Measurements from ENCODE around the gene SLC16A1. TPM values are rescaled to one million over a fixed set of nuclear protein-coding genes. Genes with fewer than 3 reads are reported as not detected.
"Not testable (repeated sequence)": the region's sequence is repeated elsewhere in the genome, so short reads cannot be mapped to it uniquely, and the experiment has no call there.

Gene SLC16A1, protein sequence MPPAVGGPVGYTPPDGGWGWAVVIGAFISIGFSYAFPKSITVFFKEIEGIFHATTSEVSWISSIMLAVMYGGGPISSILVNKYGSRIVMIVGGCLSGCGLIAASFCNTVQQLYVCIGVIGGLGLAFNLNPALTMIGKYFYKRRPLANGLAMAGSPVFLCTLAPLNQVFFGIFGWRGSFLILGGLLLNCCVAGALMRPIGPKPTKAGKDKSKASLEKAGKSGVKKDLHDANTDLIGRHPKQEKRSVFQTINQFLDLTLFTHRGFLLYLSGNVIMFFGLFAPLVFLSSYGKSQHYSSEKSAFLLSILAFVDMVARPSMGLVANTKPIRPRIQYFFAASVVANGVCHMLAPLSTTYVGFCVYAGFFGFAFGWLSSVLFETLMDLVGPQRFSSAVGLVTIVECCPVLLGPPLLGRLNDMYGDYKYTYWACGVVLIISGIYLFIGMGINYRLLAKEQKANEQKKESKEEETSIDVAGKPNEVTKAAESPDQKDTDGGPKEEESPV
- 82.2 TPM for total RNA-seq

- DNase-seq = peak; percentile 92
Observed at GRCh38 chr1:112955773-112956543, at the start of gene SLC16A1. TSS of gene SLC16A1 (minus strand) at chr1:112956196. CDS start at chr1:112929308, 26,888 bp downstream.

DNA sequence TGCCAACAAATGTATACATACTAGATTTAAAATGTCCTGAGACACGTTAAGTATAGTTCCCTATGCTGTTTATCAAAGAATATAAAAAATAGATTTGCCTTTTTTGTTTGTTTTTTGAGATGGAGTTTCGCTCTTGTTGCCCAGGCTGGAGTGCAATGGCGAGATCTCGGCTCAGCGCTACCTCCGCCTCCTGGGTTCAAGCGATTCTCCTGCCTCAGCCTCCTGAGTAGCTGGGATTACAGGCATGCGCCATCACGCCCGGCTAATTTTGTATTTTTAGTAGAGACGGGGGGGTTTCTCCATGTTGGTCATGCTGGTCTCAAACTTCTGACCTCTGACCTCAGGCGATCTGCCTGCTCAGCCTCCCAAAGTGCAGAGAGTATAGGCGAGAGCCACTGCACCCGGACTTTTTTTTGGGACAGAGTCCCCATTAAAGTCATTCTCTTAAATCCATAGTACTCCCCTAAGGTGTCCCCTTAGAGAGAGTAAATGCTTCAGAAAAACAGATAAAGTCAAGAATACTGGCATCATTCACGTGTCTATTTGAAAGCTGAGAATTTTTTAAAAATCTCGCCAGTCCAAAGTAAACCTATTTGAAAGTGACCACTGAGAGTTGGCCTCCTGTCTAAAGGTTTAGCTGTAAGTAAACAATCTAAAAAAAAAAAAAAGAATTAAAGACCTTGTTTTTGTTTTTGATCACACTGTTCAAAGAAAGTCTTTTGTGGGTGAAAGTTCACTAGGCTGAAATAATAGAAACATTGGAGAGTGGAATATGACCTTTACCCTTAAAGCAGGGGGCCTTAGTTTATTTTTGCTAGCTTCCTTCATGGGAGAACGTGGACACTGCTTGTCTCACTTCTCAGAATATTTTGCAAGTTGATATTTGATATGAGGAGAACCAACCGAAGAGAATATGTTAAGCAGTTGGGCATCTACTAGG lies 48.0 kb upstream of the SLC16A1 start:
- DNase-seq = no peak

GRCh38 chr1:113002297-113002696 lies 46.3 kb upstream of the SLC16A1 start:
- no peak for DNase-seq

DNA sequence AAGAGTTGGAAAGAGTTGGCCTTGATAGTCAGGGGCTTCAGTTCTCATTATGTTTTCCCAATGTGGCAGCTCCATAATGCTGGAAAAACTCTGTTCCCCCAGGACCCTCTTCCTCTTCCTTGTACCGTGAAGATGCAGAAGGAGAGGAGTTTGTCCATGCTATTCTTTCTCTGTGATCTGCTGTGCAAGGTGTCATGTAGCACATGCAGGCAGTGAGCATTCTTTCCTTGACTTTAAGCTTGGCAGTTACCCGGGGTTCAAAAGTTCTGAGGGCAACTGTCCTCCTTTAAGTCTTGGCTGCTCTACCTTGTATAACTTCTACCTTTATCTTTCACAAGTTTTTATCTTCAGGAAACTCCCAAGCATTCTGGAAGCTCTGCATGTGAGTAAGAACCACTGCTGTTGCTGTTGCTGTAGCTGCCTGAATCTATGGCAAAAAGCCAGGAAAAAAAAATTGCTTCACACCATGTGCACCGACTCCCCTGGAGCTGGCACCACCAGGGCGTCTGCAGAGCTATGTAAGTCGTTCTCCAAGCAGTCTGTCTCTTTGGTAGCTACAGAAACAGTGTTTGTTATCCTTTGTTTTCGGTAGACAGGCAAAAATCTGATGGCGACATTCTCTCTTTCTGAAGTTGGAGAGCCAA lies 42.7 kb upstream of the SLC16A1 start:
- peak; percentile 12 for DNase-seq

DNA sequence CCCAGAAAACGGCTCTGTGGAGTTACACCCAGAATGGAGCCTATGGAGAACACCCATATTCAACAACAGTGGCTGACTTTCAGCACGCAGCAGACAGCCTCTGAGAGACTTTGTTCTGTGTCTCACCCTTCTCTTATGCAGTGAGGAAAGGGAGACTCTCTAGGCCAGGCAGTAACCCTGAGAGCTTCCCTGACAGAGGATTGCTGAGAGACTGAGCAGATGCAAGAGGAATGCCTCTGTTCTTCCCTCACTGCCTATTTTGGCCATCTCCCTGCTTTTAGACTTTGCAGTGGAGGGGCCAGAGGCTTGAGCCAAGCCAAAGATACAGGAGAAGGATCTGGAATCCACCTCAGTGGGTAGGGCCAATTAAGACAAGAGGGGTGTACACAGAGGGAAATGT lies 41.8 kb upstream of the SLC16A1 start:
- DNase-seq = no peak

- no peak for DNase-seq
Observed at GRCh38 chr1:112995890-112996289, 39.9 kb upstream of the SLC16A1 start.

- not testable (repeated sequence) for DNase-seq
Observed at GRCh38 chr1:112995021-112995420, 39.0 kb upstream of the SLC16A1 start.

DNA sequence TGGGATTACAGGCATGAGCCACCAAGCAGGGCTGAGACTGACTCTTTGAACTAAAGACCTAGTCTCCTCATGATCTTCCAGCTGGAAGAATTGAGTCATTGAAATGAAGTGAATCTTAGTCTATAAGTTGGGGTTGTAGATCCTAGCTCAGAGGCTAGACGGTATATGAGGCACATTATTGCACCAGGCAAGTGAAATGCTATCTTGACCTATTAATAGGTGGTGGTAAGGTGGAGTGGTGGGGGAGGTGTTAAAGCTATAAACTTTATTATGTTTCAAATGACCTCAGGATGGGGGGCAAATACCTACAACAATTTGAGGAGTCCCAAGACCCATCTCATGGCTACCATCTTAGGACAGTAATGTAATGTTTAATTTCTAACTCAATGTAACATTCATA lies 36.8 kb upstream of the SLC16A1 start:
- no peak for DNase-seq

- DNase-seq = no peak
Observed at GRCh38 chr1:112991402-112992120, 35.6 kb upstream of the SLC16A1 start.

GRCh38 chr1:112990271-112990670 lies 34.3 kb upstream of the SLC16A1 start:
- DNase-seq = no peak

DNA sequence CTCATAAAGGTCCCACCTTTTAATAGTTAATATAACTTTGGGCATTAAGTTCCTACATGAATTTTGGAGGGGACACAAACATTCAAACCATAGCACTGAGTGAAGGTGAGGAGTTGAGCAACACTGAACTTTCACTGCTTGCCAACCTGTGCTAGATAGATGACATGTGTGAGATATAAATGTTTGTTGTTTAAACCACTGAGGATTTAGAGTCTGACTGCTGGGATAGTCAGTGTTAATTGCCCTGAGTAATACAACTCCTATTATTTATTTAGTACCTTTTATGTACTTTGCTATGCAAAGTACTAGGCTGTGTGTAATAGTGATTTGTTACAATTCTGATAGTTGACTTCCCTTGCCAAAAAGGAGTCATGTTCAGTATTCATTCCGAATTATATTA lies 32.4 kb upstream of the SLC16A1 start:
- no peak for DNase-seq

GRCh38 chr1:112985123-112985522 lies 29.1 kb upstream of the SLC16A1 start:
- DNase-seq = no peak

- DNase-seq = no peak
Observed at GRCh38 chr1:112983537-112984131, 27.6 kb upstream of the SLC16A1 start.

DNA sequence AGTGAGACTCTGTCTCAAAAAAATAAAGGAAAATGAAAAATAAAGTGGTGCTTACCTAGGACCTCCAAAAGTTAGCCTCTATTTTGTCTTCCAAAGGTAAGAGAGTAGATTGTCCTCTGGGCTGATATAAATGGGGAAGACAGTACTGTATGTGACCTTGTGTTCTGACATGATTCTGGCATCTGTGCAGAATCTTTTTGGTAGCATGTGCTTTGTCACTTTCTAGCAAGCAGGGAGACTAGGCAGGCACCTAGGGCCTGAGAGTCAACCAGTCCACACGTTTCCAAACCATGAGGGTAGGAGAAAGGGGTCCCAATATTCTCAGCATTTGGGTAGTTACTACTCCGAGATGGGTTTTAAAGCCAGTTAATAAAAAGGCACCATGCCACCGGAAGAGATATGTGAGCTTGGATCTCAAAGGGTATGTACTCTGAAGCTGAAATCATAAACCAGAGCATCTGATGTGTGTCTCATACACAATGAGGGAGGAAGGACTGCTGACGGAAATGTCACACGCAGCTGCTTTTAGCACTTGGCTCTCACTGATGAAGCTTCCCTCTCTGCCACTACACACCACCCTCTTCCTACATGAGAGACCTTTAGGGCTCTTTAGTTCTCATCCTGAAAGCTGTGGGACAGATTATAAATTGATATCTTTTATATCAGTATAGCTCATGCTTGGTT lies 27.0 kb upstream of the SLC16A1 start:
- no peak for DNase-seq

- DNase-seq = no peak
Observed at GRCh38 chr1:112982328-112982727, 26.3 kb upstream of the SLC16A1 start.

DNA sequence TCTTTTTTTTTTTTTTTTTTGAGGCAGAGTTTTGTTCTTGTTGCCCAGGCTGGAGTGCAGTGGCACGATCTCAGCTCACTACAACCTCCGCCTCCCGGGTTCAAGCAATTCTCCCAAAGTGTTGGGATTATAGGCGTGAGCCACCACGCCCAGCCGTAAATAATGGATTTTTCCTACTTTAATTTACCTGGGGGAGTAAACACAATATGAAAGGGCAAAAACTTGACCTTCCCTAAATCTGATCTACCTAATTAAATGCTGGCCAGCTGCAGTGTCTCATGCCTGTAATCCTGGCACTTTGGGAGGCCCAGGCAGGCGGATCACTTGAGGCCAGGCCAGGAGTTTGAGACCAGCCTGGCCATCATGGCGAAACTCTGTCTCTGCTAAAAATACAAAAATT lies 25.8 kb upstream of the SLC16A1 start:
- not testable (repeated sequence) for DNase-seq

GRCh38 chr1:112981426-112981825 lies 25.4 kb upstream of the SLC16A1 start:
- DNase-seq = no peak

- DNase-seq = no peak
Observed at GRCh38 chr1:112975336-112975735, 19.3 kb upstream of the SLC16A1 start.

DNA sequence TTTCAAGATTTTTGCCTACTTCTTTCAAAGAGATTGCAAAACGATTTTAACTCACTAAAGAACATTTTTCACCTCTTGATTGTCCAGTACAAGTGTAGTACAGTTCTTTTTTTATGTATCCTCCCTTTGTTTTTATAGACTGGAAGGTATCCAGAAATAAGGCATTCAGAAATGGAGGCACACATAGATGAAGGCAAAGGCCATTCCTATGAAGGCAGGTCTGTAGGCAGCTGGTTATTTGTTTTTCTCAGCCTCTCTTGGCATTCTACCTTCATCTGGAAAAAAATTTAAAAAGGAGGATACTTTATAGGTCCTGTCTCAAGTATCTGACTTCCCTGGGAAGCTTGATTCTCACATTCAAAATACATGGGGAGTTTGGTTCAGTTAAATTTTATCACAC lies 18.6 kb upstream of the SLC16A1 start:
- no peak for DNase-seq

DNA sequence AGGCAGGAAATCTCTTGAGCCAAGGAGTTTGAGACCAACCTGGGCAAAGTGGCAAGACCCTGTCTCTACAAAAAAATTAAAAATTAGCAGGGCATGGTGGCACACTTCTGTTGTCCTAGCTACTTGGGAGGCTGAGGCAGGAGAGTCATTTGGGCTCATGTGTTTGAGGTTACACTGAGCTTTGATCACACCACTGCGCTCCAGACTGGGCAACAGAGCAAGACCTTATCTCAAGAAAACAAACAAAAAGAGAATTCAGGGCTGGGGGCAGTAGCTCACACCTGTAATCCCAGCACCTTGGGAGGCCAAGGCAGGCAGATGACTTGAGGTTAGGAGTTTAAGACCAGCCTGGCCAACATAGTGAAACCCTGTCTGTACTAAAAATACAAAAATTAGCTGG lies 17.8 kb upstream of the SLC16A1 start:
- DNase-seq = no peak

Data from occipital lobe (tissue), 2 donors.